Lung (tissue), 12 donors: Measurements from ENCODE around the gene SPTB. TPM values are rescaled to one million over a fixed set of nuclear protein-coding genes. Genes with fewer than 3 reads are reported as not detected.

Source experiments
- ATAC-seq: fragments of 200-7000 bp; cut with Tn5 transposase; one replicate; pipeline ENCODE4 v1.9.1; 2020; ENCODE audit warnings: moderate number of reproducible peaks; ENCODE audit not compliant: insufficient read depth, low FRiP score
- DNase-seq, 3 donors: peaks; one replicate each; pipeline ENCODE4 v3.0.0-alpha.2; 2013 to 2017
- H3K27ac ChIP-seq, 2 donors: one replicate each; pipeline ENCODE4 v1.5.1; 2013; ENCODE audit warnings: mild to moderate bottlenecking in 2 of 2, moderate library complexity in 2 of 2, control low read depth in 1 of 2, inconsistent platforms in 1 of 2, low read depth in 1 of 2, low read length in 1 of 2
- H3K27me3 ChIP-seq, 3 donors: one replicate each; pipeline ENCODE4 v1.5.1; 2013; ENCODE audit warnings: low read length in 2 of 3; ENCODE audit not compliant: control insufficient read depth in 3 of 3, insufficient read depth in 3 of 3
- H3K36me3 ChIP-seq, 4 donors: one replicate each; pipeline ENCODE4 v1.5.1; 2013; ENCODE audit warnings: low read length in 4 of 4, mild to moderate bottlenecking in 1 of 4, moderate library complexity in 1 of 4; ENCODE audit not compliant: control insufficient read depth in 4 of 4, insufficient read depth in 4 of 4
- H3K4me1 ChIP-seq, 5 donors: one replicate each; pipeline ENCODE4 v1.5.1; 2013; ENCODE audit warnings: low read length in 5 of 5, mild to moderate bottlenecking in 2 of 5, moderate library complexity in 1 of 5; ENCODE audit not compliant: control insufficient read depth in 5 of 5, insufficient read depth in 5 of 5
- H3K4me3 ChIP-seq: one replicate; pipeline ENCODE4 v1.5.1; 2013; ENCODE audit warnings: mild to moderate bottlenecking, control low read depth, moderate library complexity
- H3K9ac ChIP-seq, 2 donors: one replicate each; pipeline ENCODE4 v1.5.1; 2013; ENCODE audit warnings: low read length in 2 of 2, control low read depth in 1 of 2; ENCODE audit not compliant: insufficient read depth in 1 of 2
- H3K9me3 ChIP-seq, 4 donors: one replicate each; pipeline ENCODE4 v1.5.1; 2013; ENCODE audit warnings: low read length in 3 of 4, mild to moderate bottlenecking in 1 of 4, moderate library complexity in 1 of 4; ENCODE audit not compliant: control insufficient read depth in 4 of 4, insufficient read depth in 3 of 4
- CTCF ChIP-seq: IDR thresholded peaks from 2 replicates; pipeline ENCODE4 v1.5.1; 2012; ENCODE audit warnings: mild to moderate bottlenecking; ENCODE audit errors: control extremely low read depth, extremely low read depth
- WGBS, 2 donors: extraction: QIAGEN DNeasy Blood & Tissue Kit; methylation state at CpG; one replicate each; pipeline ENCODE4 v1.1.7; 2013; 5-methylcytosine and 5-hydroxymethylcytosine counted together
- polyA plus RNA-seq, 2 donors: library from polyadenylated mRNA; stranded (reverse); fragments of 200-250 nt; gene quantifications; one replicate each; pipeline ENCODE4 v1.2.1, GENCODE V29; 2013
- total RNA-seq, 2 donors: library from RNA; depleted of rRNA in 1 of 2; stranded (reverse); fragments of >200 nt in 1 of 2; gene quantifications; one replicate each; pipeline ENCODE4 v1.2.1, GENCODE V29; 2014 to 2021
- donor health status: control.
- donor health status: control.
- donor health status: Bipolar disorder and iron deficiency.
- donor health status: healthy.
- donor health status: DM: yes; HTN: yes; CAD: no.

Gene SPTB
- total and polyA plus RNA-seq, 4 donors = 1.2 to 11.5 (median 2.1) TPM

- DNase-seq = no peak
- Histone ChIP-seq H3K4me1 (peaks cover 0 to 16% (median 0%) of the 10 kb centered on the region in 5 donors), H3K36me3 (no peaks in the 10 kb centered on the region), H3K27me3 (no peaks in the 10 kb centered on the region), H3K9ac (no peak overlapping the region), H3K27ac (peak overlapping the region in 1 of 2 donors; percentile 14), H3K9me3 (no peaks in the 10 kb centered on the region), H3K4me3 (no peak overlapping the region)
- ATAC-seq = no peak
- no peak for TF ChIP-seq CTCF
- 92 to 95% methylated on average over 7 of the region's 7 CpGs for WGBS, 2 donors
Measured at GRCh38 chr14:64779472-64779871, 100.2 kb downstream of the SPTB start.

- TF ChIP-seq CTCF = no peak
- Histone ChIP-seq H3K27ac (peak overlapping the region in 1 of 2 donors; percentile 34), H3K27me3 (no peaks in the 10 kb centered on the region), H3K4me3 (no peak overlapping the region), H3K4me1 (peaks cover 0 to 16% (median 0%) of the 10 kb centered on the region in 5 donors), H3K36me3 (no peaks in the 10 kb centered on the region), H3K9me3 (no peaks in the 10 kb centered on the region), H3K9ac (no peak overlapping the region)
- no peak for ATAC-seq
- peak in 2 of 3 donors; percentile 33 to 61 for DNase-seq
- WGBS, 2 donors = 83 to 86% methylated on average over 7 of the region's 7 CpGs
Measured at GRCh38 chr14:64778104-64778754, 101.5 kb downstream of the SPTB start.

GRCh38 chr14:64777461-64777860 lies 102.2 kb downstream of the SPTB start:
- H3K4me1 ChIP-seq = peaks cover 0 to 16% (median 0%) of the 10 kb centered on the region in 5 donors
- DNase-seq (no peak), ATAC-seq (no peak)
- no peak overlapping the region for H3K4me3 ChIP-seq
- TF ChIP-seq CTCF = no peak
- H3K36me3 ChIP-seq = no peaks in the 10 kb centered on the region
- H3K9ac ChIP-seq = no peak overlapping the region
- peak overlapping the region in 1 of 2 donors; percentile 34 for H3K27ac ChIP-seq
- no peaks in the 10 kb centered on the region for H3K9me3 ChIP-seq
- H3K27me3 ChIP-seq = no peaks in the 10 kb centered on the region
- 87 to 93% methylated on average over 3 of the region's 3 CpGs for WGBS, 2 donors
